Measurements from ENCODE around the gene SHB. TPM values are rescaled to one million over a fixed set of nuclear protein-coding genes. Genes with fewer than 3 reads are reported as not detected.
"Not testable (repeated sequence)": the region's sequence is repeated elsewhere in the genome, so short reads cannot be mapped to it uniquely, and the experiment has no call there.

The SHB gene
- total RNA-seq, 4 donors from 2014 or later, result 27.6 to 42.6 (median 34.5) TPM

DNA sequence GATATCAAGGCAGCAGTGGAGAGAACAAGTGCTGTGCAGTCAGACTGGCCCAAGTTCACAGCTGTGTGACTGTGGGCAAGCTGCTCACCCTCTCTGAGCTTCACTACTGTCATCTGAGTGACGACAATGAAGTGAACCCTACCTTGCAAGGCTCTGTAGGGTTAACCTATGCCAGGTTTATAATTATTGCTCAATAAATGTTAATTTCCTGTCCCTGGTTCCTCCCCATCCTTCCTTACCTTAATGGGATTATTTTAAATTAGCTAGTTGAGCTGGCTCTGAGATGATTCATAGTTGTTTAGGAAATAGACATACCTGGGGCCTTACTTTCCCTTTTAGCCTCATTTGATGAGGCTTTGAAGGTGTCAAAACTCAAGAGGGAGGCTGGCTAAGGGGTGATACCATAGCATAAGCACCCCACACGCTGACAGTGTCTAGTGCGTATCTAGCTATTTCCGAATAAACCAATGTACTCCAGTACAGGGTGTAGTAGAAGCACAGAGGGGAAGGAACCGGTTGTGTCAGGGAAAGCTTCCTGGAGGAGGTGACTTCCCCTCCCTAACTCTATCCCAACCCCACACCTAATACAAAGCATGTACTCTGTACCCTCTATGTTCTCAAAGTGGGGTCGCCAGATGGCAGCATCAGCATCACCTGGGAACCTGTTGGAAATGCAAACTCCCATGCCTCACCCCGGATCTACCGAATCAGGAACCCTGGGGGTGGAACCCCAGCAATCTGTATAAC, 101.8 kb downstream of the SHB start:
- no peak for DNase-seq (ENCODE audit: low spot score in 2 of 2)
- intact Hi-C loops (cut with DNase I; ENCODE audit: low total_unique reads), result no loop called here
- 70 to 86% methylated on average over 8 of the region's 8 CpGs for WGBS, 2 donors
- no peak overlapping the region for H3K4me3 ChIP-seq (ENCODE audit: low read depth, poor library complexity, severe bottlenecking)
- TF ChIP-seq POLR2A (IDR thresholded peaks at IDR 0.05), result no peak
- no peak for TF ChIP-seq CTCF (IDR thresholded peaks at IDR 0.05)

- DNase-seq (ENCODE audit: low spot score in 2 of 2), result no peak
- no peak overlapping the region for H3K4me3 ChIP-seq (ENCODE audit: low read depth, poor library complexity, severe bottlenecking)
- 40 to 56% methylated on average over 9 of the region's 9 CpGs for WGBS, 2 donors
- intact Hi-C loops (cut with DNase I; ENCODE audit: low total_unique reads), result no loop called here
- TF ChIP-seq POLR2A (IDR thresholded peaks at IDR 0.05) (no peak), CTCF (IDR thresholded peaks at IDR 0.05) (no peak)
Measured at GRCh38 chr9:37966412-37967013, 102.5 kb downstream of the SHB start.

GRCh38 chr9:37965676-37966345, 103.2 kb downstream of the SHB start:
- DNase-seq (ENCODE audit: low spot score in 2 of 2); intact Hi-C loops (cut with DNase I; ENCODE audit: low total_unique reads): not testable (repeated sequence)
- 86 to 89% methylated on average over 7 of the region's 7 CpGs for WGBS, 2 donors

DNA sequence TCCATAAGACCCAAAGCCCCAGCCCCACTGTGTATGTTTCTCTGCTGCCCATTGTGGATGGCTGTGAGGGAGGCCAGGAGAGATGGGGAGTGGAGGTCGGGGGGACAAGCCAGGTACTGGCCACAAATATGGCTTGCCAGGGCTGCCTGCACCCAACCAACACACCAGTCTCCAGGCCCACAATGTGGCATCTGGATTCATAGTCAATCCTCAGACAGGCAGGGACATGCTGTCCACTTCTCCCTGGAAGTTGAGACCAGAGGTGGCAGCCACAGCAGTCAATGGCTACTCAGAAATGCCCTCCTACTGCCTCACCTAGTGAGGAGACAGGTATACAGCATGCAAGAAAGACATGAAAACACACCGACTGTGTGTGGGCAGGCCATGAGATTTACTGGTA, 103.9 kb downstream of the SHB start:
- no peak overlapping the region for H3K4me3 ChIP-seq (ENCODE audit: low read depth, poor library complexity, severe bottlenecking)
- TF ChIP-seq CTCF (IDR thresholded peaks at IDR 0.05), result no peak
- no peak for TF ChIP-seq POLR2A (IDR thresholded peaks at IDR 0.05)
- intact Hi-C loops (cut with DNase I; ENCODE audit: low total_unique reads), result no loop called here
- WGBS, 2 donors, result 67 to 69% methylated on average over 2 of the region's 2 CpGs
- DNase-seq (ENCODE audit: low spot score in 2 of 2), result no peak

More at GRCh38 chr9:37965676-37966345, 103.2 kb downstream of the SHB start:
- not testable (repeated sequence) for H3K4me3 ChIP-seq (ENCODE audit: low read depth, poor library complexity, severe bottlenecking)

GRCh38 chr9:37964740-37965081, 104.3 kb downstream of the SHB start:
- H3K4me3 ChIP-seq (ENCODE audit: low read depth, poor library complexity, severe bottlenecking), result no peak overlapping the region
- no peak for TF ChIP-seq CTCF (IDR thresholded peaks at IDR 0.05)
- no peak for TF ChIP-seq POLR2A (IDR thresholded peaks at IDR 0.05)
- intact Hi-C loops (cut with DNase I; ENCODE audit: low total_unique reads), result no loop called here
- no peak for DNase-seq (ENCODE audit: low spot score in 2 of 2)
- 75 to 92% methylated on average over 5 of the region's 5 CpGs for WGBS, 2 donors

GRCh38 chr9:37963936-37964739, 104.9 kb downstream of the SHB start:
- TF ChIP-seq POLR2A (IDR thresholded peaks at IDR 0.05), result no peak
- TF ChIP-seq CTCF (IDR thresholded peaks at IDR 0.05), result no peak
- WGBS, 2 donors, result 23 to 34% methylated on average over 15 of the region's 15 CpGs
- no peak overlapping the region for H3K4me3 ChIP-seq (ENCODE audit: low read depth, poor library complexity, severe bottlenecking)
- peak; percentile 62 to 91 for DNase-seq (ENCODE audit: low spot score in 2 of 2)
- intact Hi-C loops (cut with DNase I; ENCODE audit: low total_unique reads), result no loop called here

Data from lower leg skin (tissue), 4 donors.